K562 (cell line): ENCODE results near the gene RAB4B. TPM values are rescaled to one million over a fixed set of nuclear protein-coding genes. Genes with fewer than 3 reads are reported as not detected.

Experiments used
- ATAC-seq: fragments of 200-7000 bp; cut with Tn5 transposase; 3 replicates; pipeline ENCODE4 v1.9.1; 2020; ENCODE audit warnings: moderate library complexity
- BruUV-seq: library from RNA; stranded (reverse); fragments of 400-500 nt; replicated peaks from 2 replicates; lab custom pipeline; 2021; lab: Mats Ljungman, UMichigan
- CTCF ChIA-PET: fragments of 300-600 bp; formaldehyde crosslinking; extraction: SDS; loops from one replicate; lab custom pipeline; 2021; ENCODE audit warnings: low intra/inter-chr PET ratio; lab: Yijun Ruan, JAX
- POLR2A ChIA-PET: fragments of 300-600, 350-650 bp; sonication (Branson Sonifier 250); formaldehyde crosslinking; extraction: SDS; loops from one replicate; lab custom pipeline; 2021; ENCODE audit warnings: antibody characterized with exemption, inconsistent platforms; lab: Yijun Ruan, JAX
- DNase-seq, 4 experiments: peaks; one replicate each; pipeline versions ENCODE4 v3.0.0 to v3.0.0-alpha.2; 2011 to 2018; ENCODE audit warnings: low spot score in 3 of 4, mixed read lengths in 3 of 4; ENCODE audit errors: extremely low read depth in 1 of 4
- FAIRE-seq: peaks from 2 replicates; lab custom pipeline; 2011; peaks lifted over from hg19 to GRCh38; lab: Jason Lieb, UNC
- H2AFZ ChIP-seq: 2 replicates; pipeline ENCODE4 v1.6.0; 2011; ENCODE audit warnings: low read depth, low read length, control low read depth, inconsistent platforms
- H3K27ac ChIP-seq: fragments of 200-600 bp; 3 replicates; pipeline ENCODE4 v1.8.0; 2011; ENCODE audit warnings: low read depth, mild to moderate bottlenecking, control low read depth, inconsistent platforms, low read length, moderate library complexity, mixed read lengths; ENCODE audit errors: extremely low read depth
- H3K27me3 ChIP-seq, 2 experiments: fragments of 300-600 bp in 1 of 2; 2 replicates in 1 of 2; 3 replicates in 1 of 2; pipeline versions ENCODE4 v1.6.0 to v1.8.0; 2011; ENCODE audit warnings: inconsistent platforms in 2 of 2, low read length in 2 of 2, mild to moderate bottlenecking in 1 of 2, mixed read lengths in 1 of 2, moderate library complexity in 1 of 2; ENCODE audit not compliant: control insufficient read depth in 2 of 2, insufficient read depth in 2 of 2
- H3K36me3 ChIP-seq: fragments of 300-600 bp; 3 replicates; pipeline ENCODE4 v1.8.0; 2011; ENCODE audit warnings: mild to moderate bottlenecking, low read length, inconsistent platforms; ENCODE audit not compliant: control insufficient read depth, insufficient read depth
- H3K4me1 ChIP-seq, 2 experiments: fragments of 200-600 bp in 1 of 2; replicated peaks in 1 of 2; 2 replicates in 1 of 2; 3 replicates in 1 of 2; pipeline versions ENCODE4 v1.5.1 to v1.8.0; 2011; ENCODE audit warnings: inconsistent platforms in 2 of 2, low read length in 2 of 2, mild to moderate bottlenecking in 1 of 2, mixed read lengths in 1 of 2, moderate library complexity in 1 of 2; ENCODE audit not compliant: control insufficient read depth in 2 of 2, insufficient read depth in 2 of 2
- H3K4me2 ChIP-seq: 2 replicates; pipeline ENCODE4 v1.6.1; 2011; ENCODE audit warnings: low read length, control low read depth, inconsistent platforms, mixed read lengths; ENCODE audit not compliant: insufficient read depth
- H3K4me3 ChIP-seq: fragments of 200-600 bp; sonication (generic), shearing (Covaris generic); 2 replicates; pipeline ENCODE4 v1.5.1; 2016; ENCODE audit warnings: control low read depth, inconsistent platforms
- H3K79me2 ChIP-seq: fragments of 200-600 bp; 3 replicates; pipeline ENCODE4 v1.8.0; 2011; ENCODE audit warnings: low read length, inconsistent platforms; ENCODE audit not compliant: control insufficient read depth, insufficient read depth
- H3K9ac ChIP-seq, 2 experiments: 2 replicates each; pipeline versions ENCODE4 v1.6.0 to v1.6.1; 2011; ENCODE audit warnings: low read depth in 2 of 2, low read length in 2 of 2, control low read depth in 1 of 2, inconsistent platforms in 1 of 2, mild to moderate bottlenecking in 1 of 2, mixed read lengths in 1 of 2; ENCODE audit not compliant: insufficient read depth in 1 of 2
- H3K9me1 ChIP-seq: one replicate; pipeline ENCODE4 v1.6.0; 2011; ENCODE audit warnings: inconsistent platforms, mild to moderate bottlenecking, low read length, moderate library complexity; ENCODE audit not compliant: control insufficient read depth, insufficient read depth
- H3K9me3 ChIP-seq: replicated peaks from 2 replicates; pipeline ENCODE4 v1.5.1; 2011; ENCODE audit warnings: low read depth, low read length, inconsistent platforms; ENCODE audit not compliant: control insufficient read depth, insufficient read depth
- H4K20me1 ChIP-seq: replicated peaks from 2 replicates; pipeline ENCODE4 v1.6.1; 2011; ENCODE audit warnings: low read length, inconsistent platforms, mixed read lengths; ENCODE audit not compliant: control insufficient read depth, insufficient read depth
- ATF4 ChIP-seq: fragments of 450-650 bp; formaldehyde crosslinking; IDR thresholded peaks from 2 replicates; pipeline ENCODE4 v1.4.0; 2022; ENCODE audit warnings: mild to moderate bottlenecking, moderate library complexity
- DDX20 ChIP-seq: fragments of 450-650 bp; IDR thresholded peaks from 2 replicates; pipeline ENCODE4 v1.6.1; 2016; ENCODE audit warnings: missing genetic modification characterization, low read depth, mild to moderate bottlenecking, missing compliant biosample characterization, moderate library complexity
- DIDO1 ChIP-seq: fragments of 450-650 bp; IDR thresholded peaks from 2 replicates; pipeline ENCODE4 v1.6.1; 2016; ENCODE audit warnings: low read depth, missing biosample characterization, missing genetic modification characterization
- HDGF ChIP-seq: fragments of 450-650 bp; IDR thresholded peaks from 2 replicates; pipeline ENCODE4 v1.6.1; 2016
- ILK ChIP-seq: fragments of 450-650 bp; IDR thresholded peaks from 2 replicates; pipeline ENCODE4 v1.6.1; 2016; ENCODE audit warnings: missing genetic modification characterization, low read depth, mild to moderate bottlenecking, missing compliant biosample characterization, moderate library complexity, borderline replicate concordance
- PHF8 ChIP-seq: fragments of 200-600 bp; sonication (generic); IDR thresholded peaks from 2 replicates; pipeline ENCODE4 v1.6.1; 2012; ENCODE audit warnings: mixed run types, mild to moderate bottlenecking, inconsistent platforms, low read length, moderate library complexity, borderline replicate concordance
- RBFOX2 ChIP-seq: fragments of 200-400 bp; formaldehyde crosslinking; IDR thresholded peaks from 2 replicates; pipeline ENCODE4 v1.6.1; 2017; ENCODE audit warnings: low read depth, mild to moderate bottlenecking, low read length, moderate library complexity
- THAP12 ChIP-seq: fragments of 250-450 bp; sonication (Bioruptor Pico); IDR thresholded peaks from 2 replicates; pipeline ENCODE4 v1.9.0; 2021; ENCODE audit warnings: mild to moderate bottlenecking, inconsistent platforms
- ZBTB12 ChIP-seq: fragments of 250-450 bp; sonication (Bioruptor Pico); IDR thresholded peaks from 2 replicates; pipeline ENCODE4 v1.4.0; 2020
- WGBS: fragments of 100-300 bp; shearing (Covaris generic); methylation state at CpG from one replicate; pipeline ENCODE4 v1.1.6; 2016; ENCODE audit warnings: low coverage, mixed read lengths; ENCODE audit not compliant: insufficient coverage; ENCODE audit errors: missing lambda C conversion rate; 5-methylcytosine and 5-hydroxymethylcytosine counted together
- in situ Hi-C: fragments of 300-500 bp; cut with MboI; formaldehyde crosslinking; loops from 4 replicates; pipeline ENCODE4 v1.15.0; 2018; ENCODE audit warnings: inconsistent platforms, mixed read lengths
- intact Hi-C: fragments of 100-400 bp; cut with micrococcal nuclease; formaldehyde crosslinking; loops from 2 replicates; pipeline ENCODE4 v1.14.2; 2022
- polyA plus RNA-seq, 8 experiments: library from polyadenylated mRNA; depleted of rRNA in 4 of 8; stranded (reverse) in 5 of 8; unstranded in 3 of 8; fragments of >200 nt; fragmentation: Nextera tagmentation in 2 of 8; fragmentation: Illumina TruSeq in 1 of 8; extraction: Ambion mirVana in 2 of 8; extraction: Trizol in 1 of 8; gene quantifications; 2 replicates each; pipeline versions ENCODE4 v1.2.1 to v1.2.3, GENCODE V29; 2011 to 2014; ENCODE audit warnings: inconsistent platforms in 1 of 8, missing spikeins in 1 of 8
- total RNA-seq, 7 experiments: library from RNA; depleted of rRNA in 6 of 7; stranded (reverse); fragments of >200 nt in 6 of 7; fragmentation: Illumina TruSeq in 2 of 7; extraction: Trizol in 2 of 7; gene quantifications; 2 replicates each; pipeline versions ENCODE4 v1.2.1 to v1.2.3, GENCODE V29; 2011 to 2021; ENCODE audit warnings: low replicate concordance in 1 of 7

Gene RAB4B
- total and polyA plus RNA-seq, 9 of the 15 experiments (the other 6 are each of a cell fraction or from before 2014, with no cell fraction given): 0.28 to 20.4 (median 9.0) TPM

- peaks cover 3% of the 10 kb centered on the region for H3K9me1 ChIP-seq
- TF ChIP-seq PHF8 (no peak), RBFOX2 (peak; percentile 45), ILK (tag) (no peak)
- peaks cover 95% of the 10 kb centered on the region for H3K36me3 ChIP-seq
- WGBS: 90% methylated on average over 9 of the region's 13 CpGs
- H4K20me1 ChIP-seq: peaks cover 26% of the 10 kb centered on the region
- H3K4me3 ChIP-seq: no peak overlapping the region
- no peaks in the 10 kb centered on the region for H3K9me3 ChIP-seq
- H2AFZ ChIP-seq: no peak overlapping the region
- in situ Hi-C loops: no loop called here
- no peak overlapping the region for H3K4me2 ChIP-seq
- DNase-seq (no peak), FAIRE-seq (no peak), ATAC-seq (no peak)
- no peaks in the 10 kb centered on the region for H3K27me3 ChIP-seq
- intact Hi-C loops: no loop called here
- POLR2A ChIA-PET: interaction anchor here (0.6 to 2.3 kb wide), 4 partner anchors 7 to 96 kb away, joined by 4 to 8 read pairs (median 6); partner anchors contain the start of genes ACTMAP and RAB4B
- H3K79me2 ChIP-seq: peaks cover 59% of the 10 kb centered on the region
- peak overlapping the region in 1 of 2 experiments; percentile 66; a peak in 1 of 4 replicates for H3K9ac ChIP-seq
- H3K4me1 ChIP-seq: peaks cover 10 to 16% of the 10 kb centered on the region in 2 experiments; a peak in 4 of 5 replicates
- H3K27ac ChIP-seq: no peak overlapping the region
- CTCF ChIA-PET: no interaction called here
- BruUV-seq: no TSS peak
Measured at GRCh38 chr19:40759352-40759751, 18.7 kb upstream of the RAB4B start.

GRCh38 chr19:40762754-40763470, 15.1 kb upstream of the RAB4B start:
- H3K79me2 ChIP-seq: peaks cover 26% of the 10 kb centered on the region
- no peaks in the 10 kb centered on the region for H3K9me3 ChIP-seq
- H3K9me1 ChIP-seq: no peaks in the 10 kb centered on the region
- ATAC-seq (no peak), FAIRE-seq (no peak), DNase-seq (no peak)
- H3K4me1 ChIP-seq: peaks cover 0 to 4% of the 10 kb centered on the region in 2 experiments; a peak in 1 of 5 replicates
- H2AFZ ChIP-seq: no peak overlapping the region
- in situ Hi-C loops (no loop called here), intact Hi-C loops (no loop called here)
- 0 out of 2 replicates have a peak, but pooled peaks cover 2% of the 10 kb centered on the region for H4K20me1 ChIP-seq
- 95% methylated on average over 10 of the region's 17 CpGs for WGBS
- no peak overlapping the region for H3K27ac ChIP-seq
- CTCF ChIA-PET: no interaction called here
- no peak overlapping the region for H3K4me2 ChIP-seq
- H3K9ac ChIP-seq: no peak overlapping the region; a peak in 1 of 4 replicates
- BruUV-seq: no TSS peak
- H3K27me3 ChIP-seq: no peaks in the 10 kb centered on the region
- peaks cover 85% of the 10 kb centered on the region for H3K36me3 ChIP-seq
- no peak overlapping the region for H3K4me3 ChIP-seq
- POLR2A ChIA-PET: interaction anchor here (0.6 to 0.8 kb wide), 3 partner anchors 8 to 13 kb away, joined by 3 read pairs; partner anchors contain the start of gene ACTMAP
- TF ChIP-seq ZBTB12 (CRISPR knock-in tag): no peak
- TF ChIP-seq ATF4 (CRISPR knock-in tag): no peak
- no peak for TF ChIP-seq THAP12 (CRISPR knock-in tag)
- no peak for TF ChIP-seq DIDO1 (tag)
- TF ChIP-seq RBFOX2: peak; percentile 53
- TF ChIP-seq DDX20 (tag): no peak
- no peak for TF ChIP-seq HDGF
